OCI-LY1 (cell line): ENCODE data around the gene ATG7.
"Not testable (repeated sequence)": the region's sequence is repeated elsewhere in the genome, so short reads cannot be mapped to it uniquely, and the experiment has no call there.

Experiments
- H2AFZ ChIP-seq: fragments of 200-600 bp; sonication (generic), shearing (Covaris generic); 2 replicates; pipeline ENCODE4 v1.6.0; 2014; ENCODE audit warnings: antibody characterized with exemption, mild to moderate bottlenecking, low read length
- H3F3A ChIP-seq: fragments of 200-600 bp; sonication (generic), shearing (Covaris generic); 2 replicates; pipeline ENCODE4 v1.6.0; 2014; ENCODE audit warnings: mild to moderate bottlenecking, antibody characterized with exemption, low read length, moderate library complexity; ENCODE audit not compliant: insufficient read depth
- H3K27ac ChIP-seq: fragments of 200-600 bp; sonication (generic); 2 replicates; pipeline ENCODE4 v1.5.1; 2014; ENCODE audit warnings: low read length, mixed run types, mild to moderate bottlenecking, low read depth; ENCODE audit not compliant: poor library complexity, severe bottlenecking
- H3K27me3 ChIP-seq: fragments of 200-600 bp; sonication (generic); 2 replicates; pipeline ENCODE4 v1.6.0; 2014; ENCODE audit warnings: antibody characterized with exemption, mild to moderate bottlenecking, low read length, moderate library complexity; ENCODE audit not compliant: insufficient read depth
- H3K36me3 ChIP-seq: fragments of 200-600 bp; sonication (generic); 2 replicates; pipeline ENCODE4 v1.6.1; 2014; ENCODE audit warnings: mild to moderate bottlenecking, antibody characterized with exemption, low read length, moderate library complexity, mixed read lengths; ENCODE audit not compliant: insufficient read depth
- H3K4me1 ChIP-seq: fragments of 200-600 bp; sonication (generic); 2 replicates; pipeline ENCODE4 v1.5.1; 2014; ENCODE audit warnings: mild to moderate bottlenecking, low read length, moderate library complexity; ENCODE audit not compliant: insufficient read depth, severe bottlenecking
- H3K4me2 ChIP-seq: fragments of 200-600 bp; sonication (generic), shearing (Covaris generic); 2 replicates; pipeline ENCODE4 v1.6.1; 2014; ENCODE audit warnings: low read length
- H3K4me3 ChIP-seq: fragments of 200-600 bp; sonication (generic); 2 replicates; pipeline ENCODE4 v1.5.1; 2014; ENCODE audit warnings: low read length, low read depth, mild to moderate bottlenecking, mixed read lengths; ENCODE audit not compliant: poor library complexity, severe bottlenecking
- H3K79me2 ChIP-seq: fragments of 200-600 bp; shearing (Covaris generic); 2 replicates; pipeline ENCODE4 v1.6.1; 2016; ENCODE audit warnings: mixed run types, low read length, mixed read lengths; ENCODE audit not compliant: insufficient read depth
- H3K9ac ChIP-seq: fragments of 200-600 bp; sonication (generic), shearing (Covaris generic); 2 replicates; pipeline ENCODE4 v1.6.1; 2014; ENCODE audit warnings: mild to moderate bottlenecking, low read length, mixed read lengths
- H3K9me2 ChIP-seq: fragments of 200-600 bp; sonication (generic), shearing (Covaris generic); 2 replicates; pipeline ENCODE4 v1.6.1; 2014; ENCODE audit warnings: low read depth, mild to moderate bottlenecking, low read length, mixed read lengths
- H3K9me3 ChIP-seq: fragments of 200-600 bp; shearing (Covaris generic); 2 replicates; pipeline ENCODE4 v1.6.1; 2014; ENCODE audit warnings: low read length, mixed read lengths
- H4K20me1 ChIP-seq: fragments of 200-600 bp; sonication (generic), shearing (Covaris generic); 2 replicates; pipeline ENCODE4 v1.6.0; 2016; ENCODE audit warnings: mild to moderate bottlenecking, low read length; ENCODE audit not compliant: insufficient read depth
- EZH2 ChIP-seq: fragments of 200-600 bp; sonication (generic), shearing (Covaris generic); IDR thresholded peaks from 2 replicates; pipeline ENCODE4 v1.8.0; 2017; ENCODE audit warnings: borderline replicate concordance, mixed run types, mild to moderate bottlenecking, antibody characterized with exemption, low read length, moderate library complexity, mixed read lengths
- TF ChIP-seq, protein P1 (sequence below): fragments of 200-600 bp; sonication (generic), shearing (Covaris generic); IDR thresholded peaks from 2 replicates; pipeline ENCODE4 v1.5.1; 2017; ENCODE audit warnings: mild to moderate bottlenecking, antibody characterized with exemption, low read length, moderate library complexity, mixed read lengths

ATG7 gene

DNA sequence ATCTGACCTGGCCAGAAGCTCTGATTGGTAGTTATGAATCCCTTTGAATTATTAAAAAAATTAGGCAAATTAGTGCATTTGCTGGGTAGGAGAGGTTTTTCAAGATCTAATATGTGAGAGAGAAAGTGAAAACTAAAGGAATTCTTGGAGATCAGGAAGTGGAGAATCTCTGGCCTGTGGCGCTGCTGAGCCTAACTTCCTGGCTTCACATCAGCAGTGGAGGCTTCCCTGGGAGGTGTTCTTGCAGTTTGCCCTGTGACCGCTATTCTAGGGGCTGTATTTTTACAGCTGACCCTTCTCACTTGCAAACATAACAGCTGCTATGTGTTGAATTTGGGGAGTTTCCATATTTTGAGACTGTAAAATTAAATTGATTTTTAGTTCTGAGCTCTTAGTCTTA is 166.4 kb downstream of the ATG7 start:
- H2AFZ ChIP-seq, result no peak overlapping the region
- H3K36me3 ChIP-seq, result no peaks in the 10 kb centered on the region
- TF ChIP-seq, protein P1, sequence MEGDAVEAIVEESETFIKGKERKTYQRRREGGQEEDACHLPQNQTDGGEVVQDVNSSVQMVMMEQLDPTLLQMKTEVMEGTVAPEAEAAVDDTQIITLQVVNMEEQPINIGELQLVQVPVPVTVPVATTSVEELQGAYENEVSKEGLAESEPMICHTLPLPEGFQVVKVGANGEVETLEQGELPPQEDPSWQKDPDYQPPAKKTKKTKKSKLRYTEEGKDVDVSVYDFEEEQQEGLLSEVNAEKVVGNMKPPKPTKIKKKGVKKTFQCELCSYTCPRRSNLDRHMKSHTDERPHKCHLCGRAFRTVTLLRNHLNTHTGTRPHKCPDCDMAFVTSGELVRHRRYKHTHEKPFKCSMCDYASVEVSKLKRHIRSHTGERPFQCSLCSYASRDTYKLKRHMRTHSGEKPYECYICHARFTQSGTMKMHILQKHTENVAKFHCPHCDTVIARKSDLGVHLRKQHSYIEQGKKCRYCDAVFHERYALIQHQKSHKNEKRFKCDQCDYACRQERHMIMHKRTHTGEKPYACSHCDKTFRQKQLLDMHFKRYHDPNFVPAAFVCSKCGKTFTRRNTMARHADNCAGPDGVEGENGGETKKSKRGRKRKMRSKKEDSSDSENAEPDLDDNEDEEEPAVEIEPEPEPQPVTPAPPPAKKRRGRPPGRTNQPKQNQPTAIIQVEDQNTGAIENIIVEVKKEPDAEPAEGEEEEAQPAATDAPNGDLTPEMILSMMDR, result no peak
- TF ChIP-seq EZH2, result no peak
- no peaks in the 10 kb centered on the region for H3K9me2 ChIP-seq
- H3K27ac ChIP-seq, result no peak overlapping the region
- H3K4me1 ChIP-seq, result no peaks in the 10 kb centered on the region
- no peaks in the 10 kb centered on the region for H3K79me2 ChIP-seq
- no peak overlapping the region for H3K9ac ChIP-seq
- no peaks in the 10 kb centered on the region for H3K27me3 ChIP-seq
- H4K20me1 ChIP-seq, result no peaks in the 10 kb centered on the region
- H3K4me2 ChIP-seq, result no peak overlapping the region
- H3K9me3 ChIP-seq, result no peaks in the 10 kb centered on the region
- no peaks in the 10 kb centered on the region for H3F3A ChIP-seq
- H3K4me3 ChIP-seq, result no peak overlapping the region

GRCh38 chr3:11441346-11441745 is 169.1 kb downstream of the ATG7 start:
- H3K4me1 ChIP-seq, H3F3A ChIP-seq, H3K9me2 ChIP-seq, H3K4me3 ChIP-seq, H4K20me1 ChIP-seq, H2AFZ ChIP-seq, H3K4me2 ChIP-seq, H3K9me3 ChIP-seq, H3K27me3 ChIP-seq, H3K27ac ChIP-seq, H3K79me2 ChIP-seq, H3K36me3 ChIP-seq, H3K9ac ChIP-seq: not testable (repeated sequence)

DNA sequence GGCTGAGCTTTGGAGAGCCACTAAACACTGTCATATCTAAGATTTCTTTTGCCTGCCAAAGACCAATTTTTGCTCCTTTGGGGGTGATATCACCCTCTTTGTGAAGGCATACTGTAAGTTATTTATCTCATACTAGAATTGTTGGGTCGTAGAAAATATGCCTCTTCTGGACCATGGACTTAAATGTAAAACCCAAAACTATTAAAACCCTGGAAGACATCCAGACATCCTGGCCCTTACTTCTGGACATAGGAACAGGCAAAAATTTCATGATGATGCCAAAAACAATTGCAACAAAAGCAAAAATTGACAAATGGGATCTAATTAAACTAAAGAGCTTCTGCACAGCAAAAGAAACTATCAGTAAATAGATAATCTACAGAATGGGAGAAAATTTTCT is 172.2 kb downstream of the ATG7 start:
- Histone ChIP-seq H3K36me3 (no peaks in the 10 kb centered on the region), H3K9me3 (no peaks in the 10 kb centered on the region), H3K4me3 (no peak overlapping the region), H3K4me1 (no peaks in the 10 kb centered on the region), H4K20me1 (no peaks in the 10 kb centered on the region), H3K9ac (no peak overlapping the region), H3F3A (no peaks in the 10 kb centered on the region), H3K9me2 (no peaks in the 10 kb centered on the region), H3K27ac (no peak overlapping the region), H3K27me3 (no peaks in the 10 kb centered on the region), H2AFZ (no peak overlapping the region), H3K4me2 (no peak overlapping the region), H3K79me2 (no peaks in the 10 kb centered on the region)
- TF ChIP-seq, protein P1, result no peak
- TF ChIP-seq EZH2, result no peak

GRCh38 chr3:11445193-11445592 is 173.0 kb downstream of the ATG7 start:
- H3K27ac ChIP-seq, H2AFZ ChIP-seq, H3K9me2 ChIP-seq, H3K79me2 ChIP-seq, H3K36me3 ChIP-seq, H3K9ac ChIP-seq, H3K4me2 ChIP-seq, H3K4me1 ChIP-seq, H3K27me3 ChIP-seq, H3F3A ChIP-seq, H4K20me1 ChIP-seq, H3K9me3 ChIP-seq, H3K4me3 ChIP-seq: not testable (repeated sequence)
